SK-N-MC (cell line): ENCODE results near the gene DLG5.

Experiments
- EZH2 ChIP-seq: fragments of 200-600 bp; sonication (generic); IDR thresholded peaks from one replicate; pipeline ENCODE4 v1.6.1; 2017; ENCODE audit warnings: antibody characterized with exemption
- POLR2AphosphoS5 ChIP-seq: IDR thresholded peaks from 2 replicates; pipeline ENCODE4 v1.6.1; 2012; ENCODE audit warnings: mild to moderate bottlenecking, low read depth, low read length, borderline replicate concordance

DNA sequence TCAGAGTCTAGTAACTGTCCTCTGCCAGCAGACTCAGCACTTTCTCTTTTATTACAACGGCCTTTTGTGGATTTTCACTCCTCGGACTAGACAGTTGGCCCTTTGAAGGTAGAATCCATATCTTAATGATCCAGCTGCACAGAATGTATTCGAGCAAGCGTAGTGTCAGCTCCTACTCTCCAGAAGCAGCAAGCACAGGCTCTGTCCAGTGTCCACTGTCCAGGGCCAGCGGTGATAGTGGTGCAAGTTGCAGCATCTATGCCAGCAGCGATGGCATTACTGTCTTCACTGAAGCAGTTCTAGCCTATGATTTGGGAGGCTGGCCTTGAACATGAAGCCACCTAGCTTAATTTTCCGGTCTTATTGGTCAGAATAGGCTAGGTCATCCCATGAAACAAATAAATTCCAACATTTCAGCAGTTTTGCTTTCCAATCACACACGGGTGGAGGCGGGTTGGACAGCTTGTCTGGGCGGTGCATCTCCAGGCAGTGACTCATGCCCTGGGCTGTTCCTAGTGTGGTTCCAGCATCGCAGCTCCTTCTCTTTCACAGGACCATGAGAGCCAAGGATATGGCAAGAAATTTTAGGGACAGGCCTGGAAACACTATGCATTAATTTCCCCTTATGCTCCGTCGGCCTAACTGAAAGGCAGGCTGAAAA lies 180.4 kb downstream of the DLG5 start:
- no peak for TF ChIP-seq EZH2
- TF ChIP-seq POLR2AphosphoS5 = no peak
